Chondrocyte (in vitro differentiated cells): ENCODE results near the gene ZBTB44. TPM values are rescaled to one million over a fixed set of nuclear protein-coding genes. Genes with fewer than 3 reads are reported as not detected.

Experiments
- DNase-seq: peaks from one replicate; pipeline ENCODE4 v3.0.0; 2021; ENCODE audit warnings: mixed read lengths, low spot score
- H3K27ac Mint-ChIP-seq: one replicate; pipeline ENCODE4 v1.8.0; 2021; ENCODE audit warnings: mild to moderate bottlenecking, moderate library complexity, mixed read lengths; ENCODE audit not compliant: unreplicated experiment
- H3K27me3 Mint-ChIP-seq: 2 replicates; pipeline ENCODE4 v1.8.0; 2021; ENCODE audit warnings: low read depth, mixed read lengths
- H3K36me3 Mint-ChIP-seq: 2 replicates; pipeline ENCODE4 v1.8.0; 2021; ENCODE audit warnings: low read depth, mixed read lengths
- H3K4me1 Mint-ChIP-seq: 2 replicates; pipeline ENCODE4 v1.8.0; 2021; ENCODE audit warnings: low read depth, mild to moderate bottlenecking, mixed read lengths
- H3K4me3 Mint-ChIP-seq: one replicate; pipeline ENCODE4 v1.8.0; 2021; ENCODE audit warnings: mild to moderate bottlenecking, moderate library complexity, mixed read lengths; ENCODE audit not compliant: unreplicated experiment
- H3K9me3 Mint-ChIP-seq: 2 replicates; pipeline ENCODE4 v1.8.0; 2021; ENCODE audit warnings: low read depth, mixed read lengths
- total RNA-seq: library from RNA; stranded (reverse); gene quantifications from 3 replicates; pipeline ENCODE4 v1.2.1, GENCODE V29; 2021
- TF ChIP-seq, protein P1 (sequence below): fragments of 200-600 bp; sonication (generic); IDR thresholded peaks from 2 replicates; pipeline ENCODE4 v1.5.0; 2021; ENCODE audit warnings: antibody characterized with exemption, mild to moderate bottlenecking, moderate library complexity

ZBTB44 gene
- total RNA-seq, 1 donor from 2014 or later: 21.2 TPM

DNA sequence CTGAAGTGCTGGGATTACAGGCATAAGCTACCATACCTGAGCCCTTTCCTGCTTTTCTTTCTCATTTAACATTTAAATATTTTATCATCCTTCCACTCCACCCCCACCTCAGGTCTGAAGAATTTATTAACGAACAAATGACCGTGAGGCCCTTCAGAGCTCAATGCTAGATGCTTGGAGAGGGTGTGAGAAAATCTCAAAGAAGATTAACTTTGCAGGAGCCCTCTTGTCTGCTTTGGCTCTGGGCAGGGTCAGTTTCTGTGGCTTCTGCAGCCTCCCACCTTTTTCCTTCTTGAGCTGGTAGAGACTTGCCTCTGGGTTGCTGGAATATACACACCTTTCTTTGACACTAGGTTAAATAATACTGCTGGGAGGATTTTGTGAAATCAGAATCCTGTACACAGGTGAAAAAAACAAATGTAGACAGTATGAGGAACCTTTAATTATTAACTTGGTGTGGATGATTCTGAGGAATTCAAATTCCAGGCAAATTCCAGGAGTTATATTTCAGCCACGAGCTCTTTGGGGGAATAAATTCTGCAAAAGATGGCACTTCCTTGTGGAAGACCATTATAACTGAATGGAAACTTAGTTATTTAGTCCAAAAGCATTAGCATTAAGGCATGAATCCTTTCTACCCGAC lies 3.4 kb upstream of the ZBTB44 start:
- Mint-ChIP-seq H3K36me3 (peaks cover 3% of the 10 kb centered on the region), H3K4me1 (peaks cover 32% of the 10 kb centered on the region), H3K9me3 (peaks cover 16% of the 10 kb centered on the region), H3K27ac (peak overlapping the region; percentile 47), H3K27me3 (no peaks in the 10 kb centered on the region), H3K4me3 (no peak overlapping the region)
- DNase-seq: no peak
- TF ChIP-seq, protein P1, sequence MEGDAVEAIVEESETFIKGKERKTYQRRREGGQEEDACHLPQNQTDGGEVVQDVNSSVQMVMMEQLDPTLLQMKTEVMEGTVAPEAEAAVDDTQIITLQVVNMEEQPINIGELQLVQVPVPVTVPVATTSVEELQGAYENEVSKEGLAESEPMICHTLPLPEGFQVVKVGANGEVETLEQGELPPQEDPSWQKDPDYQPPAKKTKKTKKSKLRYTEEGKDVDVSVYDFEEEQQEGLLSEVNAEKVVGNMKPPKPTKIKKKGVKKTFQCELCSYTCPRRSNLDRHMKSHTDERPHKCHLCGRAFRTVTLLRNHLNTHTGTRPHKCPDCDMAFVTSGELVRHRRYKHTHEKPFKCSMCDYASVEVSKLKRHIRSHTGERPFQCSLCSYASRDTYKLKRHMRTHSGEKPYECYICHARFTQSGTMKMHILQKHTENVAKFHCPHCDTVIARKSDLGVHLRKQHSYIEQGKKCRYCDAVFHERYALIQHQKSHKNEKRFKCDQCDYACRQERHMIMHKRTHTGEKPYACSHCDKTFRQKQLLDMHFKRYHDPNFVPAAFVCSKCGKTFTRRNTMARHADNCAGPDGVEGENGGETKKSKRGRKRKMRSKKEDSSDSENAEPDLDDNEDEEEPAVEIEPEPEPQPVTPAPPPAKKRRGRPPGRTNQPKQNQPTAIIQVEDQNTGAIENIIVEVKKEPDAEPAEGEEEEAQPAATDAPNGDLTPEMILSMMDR: no peak

DNA sequence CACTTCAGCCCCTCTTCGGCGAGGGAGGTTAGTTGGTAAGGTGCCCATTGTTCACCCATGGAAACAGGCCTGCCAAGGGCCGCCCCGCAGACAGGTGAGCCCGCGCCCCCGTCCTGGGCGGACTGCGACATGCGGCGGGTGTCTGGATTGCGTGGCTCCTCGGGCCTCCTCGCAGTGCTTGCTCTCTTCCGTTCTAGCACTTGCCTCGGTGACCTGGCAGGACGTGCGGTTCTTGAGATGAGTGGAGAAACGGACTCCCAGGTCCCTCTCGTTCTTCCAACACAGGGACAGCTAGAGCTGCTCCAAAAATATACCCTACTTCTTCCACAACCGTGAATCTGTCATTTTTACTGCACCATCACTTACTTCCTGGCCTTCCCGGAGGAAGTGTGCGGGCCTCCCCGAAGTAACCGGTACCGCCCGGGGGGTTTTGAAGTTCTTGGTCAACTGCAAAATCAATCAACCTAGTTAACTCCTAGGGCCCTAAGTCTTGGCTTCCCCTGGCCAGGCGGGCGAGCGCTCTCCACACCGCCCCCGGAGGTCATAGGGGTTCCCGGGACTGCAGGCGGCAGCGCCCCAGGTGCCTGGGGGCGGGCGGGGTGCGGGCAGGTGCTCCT lies 745 bp upstream of the ZBTB44 start:
- TF ChIP-seq, protein P1: no peak
- H3K27ac Mint-ChIP-seq: no peak overlapping the region

DNA sequence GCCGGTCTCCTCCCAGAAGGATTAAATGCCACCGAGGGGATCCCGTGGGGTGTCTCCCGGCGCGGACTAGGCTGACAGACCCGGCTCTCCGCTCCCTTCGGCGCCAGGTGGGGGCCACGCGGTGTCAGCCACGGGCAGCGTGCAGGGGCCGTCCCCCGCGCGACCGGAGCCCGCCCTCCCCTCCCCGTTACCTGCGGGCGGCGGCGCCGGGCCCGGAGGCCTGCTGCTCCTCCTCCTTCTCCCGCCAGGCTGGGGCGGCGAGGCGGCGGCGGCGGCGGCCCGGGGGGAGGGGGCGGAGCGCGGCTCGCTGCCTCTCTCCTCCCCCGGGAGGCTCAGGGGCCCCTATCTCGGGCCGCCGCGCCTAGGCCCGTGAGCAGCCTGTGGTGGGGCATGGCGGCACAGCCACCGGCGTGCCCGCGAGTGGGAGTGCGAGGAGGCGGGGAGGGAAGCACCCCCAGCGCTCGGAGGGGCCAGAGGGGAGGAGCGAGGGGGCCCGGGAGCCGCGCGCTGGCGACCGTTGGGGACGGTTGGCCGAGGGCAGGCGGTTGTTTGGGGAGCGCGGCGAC lies 450 bp downstream of the ZBTB44 start:
- peaks cover 34% of the 10 kb centered on the region for H3K4me1 Mint-ChIP-seq
- no peaks in the 10 kb centered on the region for H3K9me3 Mint-ChIP-seq
- peak overlapping the region; percentile 83 for H3K4me3 Mint-ChIP-seq
- H3K36me3 Mint-ChIP-seq: no peaks in the 10 kb centered on the region
- DNase-seq: no peak
- no peak overlapping the region for H3K27ac Mint-ChIP-seq
- TF ChIP-seq, protein P1: no peak
- no peaks in the 10 kb centered on the region for H3K27me3 Mint-ChIP-seq

More for the DNA sequence above, 745 bp upstream of the ZBTB44 start:
- H3K4me3 Mint-ChIP-seq: peak overlapping the region; percentile 72
- DNase-seq: no peak
- peaks cover 34% of the 10 kb centered on the region for H3K4me1 Mint-ChIP-seq
- H3K27me3 Mint-ChIP-seq: no peaks in the 10 kb centered on the region
- peaks cover 2% of the 10 kb centered on the region for H3K36me3 Mint-ChIP-seq
- H3K9me3 Mint-ChIP-seq: peaks cover 3% of the 10 kb centered on the region

DNA sequence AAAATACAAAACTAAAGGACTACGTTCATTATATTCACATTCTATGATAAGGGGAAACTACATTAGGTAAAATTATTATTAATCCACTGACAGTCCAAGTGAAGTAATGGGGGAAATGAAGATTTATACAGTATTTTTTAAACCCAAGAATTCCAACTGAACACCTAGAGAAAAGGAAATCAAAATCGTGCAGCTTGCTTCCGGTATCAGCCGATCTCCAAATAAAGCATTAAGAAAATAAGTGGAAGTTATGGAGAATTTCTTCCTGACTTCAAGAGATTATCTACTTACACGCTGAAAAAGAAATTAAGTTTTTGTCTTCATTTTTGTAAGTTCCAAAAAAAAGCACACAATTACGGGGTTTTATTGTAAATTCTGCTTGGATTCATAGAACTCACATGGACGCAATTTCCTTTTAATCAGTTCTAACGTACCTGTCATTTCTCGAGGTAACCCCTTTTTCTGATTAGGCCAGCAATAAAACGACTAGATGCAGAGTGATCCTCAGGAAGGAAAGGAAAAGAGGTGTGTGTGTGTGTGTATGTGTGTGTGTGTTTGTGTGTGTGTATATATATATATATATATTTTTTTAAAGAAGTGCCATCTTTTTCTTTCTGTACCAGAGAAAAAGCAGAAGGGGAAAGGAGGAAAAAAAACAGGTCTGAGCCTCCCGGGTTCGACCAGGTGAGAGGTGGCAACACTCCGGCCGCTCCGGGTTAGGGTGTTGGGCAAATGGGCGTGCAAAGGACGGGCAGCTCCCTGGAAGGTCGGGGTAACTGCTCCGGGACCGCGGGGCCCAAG lies 1.1 kb downstream of the ZBTB44 start:
- TF ChIP-seq, protein P1: no peak
- no peaks in the 10 kb centered on the region for H3K36me3 Mint-ChIP-seq
- H3K27me3 Mint-ChIP-seq: no peaks in the 10 kb centered on the region
- H3K27ac Mint-ChIP-seq: peak overlapping the region; percentile 78
- H3K9me3 Mint-ChIP-seq: no peaks in the 10 kb centered on the region
- H3K4me3 Mint-ChIP-seq: peak overlapping the region; percentile 83
- peaks cover 29% of the 10 kb centered on the region for H3K4me1 Mint-ChIP-seq
- DNase-seq: no peak

DNA sequence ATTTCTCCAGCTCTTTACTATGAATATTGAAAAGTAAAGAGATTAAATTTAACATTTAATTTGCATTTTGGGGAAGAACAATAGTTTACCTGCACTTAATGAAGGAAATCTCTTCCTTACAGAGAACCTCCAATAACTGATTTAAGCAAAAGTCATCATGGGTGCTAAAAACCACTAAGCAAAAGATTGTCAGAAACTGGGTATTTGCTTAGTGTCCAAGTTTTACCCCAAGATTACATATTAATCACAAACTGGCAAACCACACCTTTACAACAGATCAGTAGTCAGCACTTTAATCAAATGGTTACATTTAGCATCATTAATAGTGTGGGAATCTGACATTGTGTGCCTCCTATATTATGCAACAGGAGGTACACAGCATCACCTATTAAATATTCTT lies 2.7 kb downstream of the ZBTB44 start:
- TF ChIP-seq, protein P1: no peak
- H3K9me3 Mint-ChIP-seq: no peaks in the 10 kb centered on the region
- DNase-seq: no peak
- no peaks in the 10 kb centered on the region for H3K36me3 Mint-ChIP-seq
- H3K4me1 Mint-ChIP-seq: peaks cover 20% of the 10 kb centered on the region
- H3K27ac Mint-ChIP-seq: no peak overlapping the region
- no peaks in the 10 kb centered on the region for H3K27me3 Mint-ChIP-seq
- H3K4me3 Mint-ChIP-seq: no peak overlapping the region
